ENCODE data around the gene TBX15.

DNA sequence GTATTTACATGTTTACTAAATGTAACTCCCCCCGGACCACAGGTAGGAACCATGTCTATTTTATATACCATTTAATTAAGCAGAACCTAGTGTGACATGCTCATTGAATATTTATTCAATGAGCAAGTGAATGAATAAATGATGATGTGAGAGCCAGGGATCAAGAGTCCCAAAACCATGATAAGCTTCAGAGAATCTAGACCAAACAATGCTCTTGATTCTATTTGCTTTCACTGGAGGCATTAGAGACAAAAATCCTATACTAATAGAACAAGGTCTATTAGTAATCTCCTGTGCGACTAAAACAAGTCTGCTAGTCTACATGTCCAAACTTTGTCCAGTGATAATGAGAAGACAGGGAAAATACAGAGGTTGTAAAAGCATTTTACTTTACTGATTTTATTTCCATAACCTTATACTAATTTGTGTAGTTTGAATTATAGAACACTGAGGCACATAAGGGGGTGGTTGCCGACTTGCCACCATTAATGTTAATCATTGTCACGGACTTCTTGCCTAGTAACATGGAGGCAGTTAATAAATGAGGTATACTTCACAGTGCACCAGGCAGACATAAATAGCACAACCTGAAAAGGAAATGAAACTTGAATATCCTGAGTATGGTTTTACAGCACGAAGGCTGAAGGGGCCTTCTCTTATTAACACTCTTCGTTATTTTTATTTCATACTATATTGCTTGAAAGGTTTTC, 69.8 kb downstream of the TBX15 start:
- TF ChIP-seq, protein P1, sequence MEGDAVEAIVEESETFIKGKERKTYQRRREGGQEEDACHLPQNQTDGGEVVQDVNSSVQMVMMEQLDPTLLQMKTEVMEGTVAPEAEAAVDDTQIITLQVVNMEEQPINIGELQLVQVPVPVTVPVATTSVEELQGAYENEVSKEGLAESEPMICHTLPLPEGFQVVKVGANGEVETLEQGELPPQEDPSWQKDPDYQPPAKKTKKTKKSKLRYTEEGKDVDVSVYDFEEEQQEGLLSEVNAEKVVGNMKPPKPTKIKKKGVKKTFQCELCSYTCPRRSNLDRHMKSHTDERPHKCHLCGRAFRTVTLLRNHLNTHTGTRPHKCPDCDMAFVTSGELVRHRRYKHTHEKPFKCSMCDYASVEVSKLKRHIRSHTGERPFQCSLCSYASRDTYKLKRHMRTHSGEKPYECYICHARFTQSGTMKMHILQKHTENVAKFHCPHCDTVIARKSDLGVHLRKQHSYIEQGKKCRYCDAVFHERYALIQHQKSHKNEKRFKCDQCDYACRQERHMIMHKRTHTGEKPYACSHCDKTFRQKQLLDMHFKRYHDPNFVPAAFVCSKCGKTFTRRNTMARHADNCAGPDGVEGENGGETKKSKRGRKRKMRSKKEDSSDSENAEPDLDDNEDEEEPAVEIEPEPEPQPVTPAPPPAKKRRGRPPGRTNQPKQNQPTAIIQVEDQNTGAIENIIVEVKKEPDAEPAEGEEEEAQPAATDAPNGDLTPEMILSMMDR (conservative IDR thresholded peaks at IDR 0.05; ENCODE audit: low read depth in 2 of 2): no peak
- TF ChIP-seq POLR2AphosphoS5 (IDR thresholded peaks at IDR 0.05; ENCODE audit: low read depth): no peak
- no peak for TF ChIP-seq CREB1 (CRISPR knock-in tag; IDR thresholded peaks at IDR 0.05; ENCODE audit: low read depth)
- TF ChIP-seq, protein P2, sequence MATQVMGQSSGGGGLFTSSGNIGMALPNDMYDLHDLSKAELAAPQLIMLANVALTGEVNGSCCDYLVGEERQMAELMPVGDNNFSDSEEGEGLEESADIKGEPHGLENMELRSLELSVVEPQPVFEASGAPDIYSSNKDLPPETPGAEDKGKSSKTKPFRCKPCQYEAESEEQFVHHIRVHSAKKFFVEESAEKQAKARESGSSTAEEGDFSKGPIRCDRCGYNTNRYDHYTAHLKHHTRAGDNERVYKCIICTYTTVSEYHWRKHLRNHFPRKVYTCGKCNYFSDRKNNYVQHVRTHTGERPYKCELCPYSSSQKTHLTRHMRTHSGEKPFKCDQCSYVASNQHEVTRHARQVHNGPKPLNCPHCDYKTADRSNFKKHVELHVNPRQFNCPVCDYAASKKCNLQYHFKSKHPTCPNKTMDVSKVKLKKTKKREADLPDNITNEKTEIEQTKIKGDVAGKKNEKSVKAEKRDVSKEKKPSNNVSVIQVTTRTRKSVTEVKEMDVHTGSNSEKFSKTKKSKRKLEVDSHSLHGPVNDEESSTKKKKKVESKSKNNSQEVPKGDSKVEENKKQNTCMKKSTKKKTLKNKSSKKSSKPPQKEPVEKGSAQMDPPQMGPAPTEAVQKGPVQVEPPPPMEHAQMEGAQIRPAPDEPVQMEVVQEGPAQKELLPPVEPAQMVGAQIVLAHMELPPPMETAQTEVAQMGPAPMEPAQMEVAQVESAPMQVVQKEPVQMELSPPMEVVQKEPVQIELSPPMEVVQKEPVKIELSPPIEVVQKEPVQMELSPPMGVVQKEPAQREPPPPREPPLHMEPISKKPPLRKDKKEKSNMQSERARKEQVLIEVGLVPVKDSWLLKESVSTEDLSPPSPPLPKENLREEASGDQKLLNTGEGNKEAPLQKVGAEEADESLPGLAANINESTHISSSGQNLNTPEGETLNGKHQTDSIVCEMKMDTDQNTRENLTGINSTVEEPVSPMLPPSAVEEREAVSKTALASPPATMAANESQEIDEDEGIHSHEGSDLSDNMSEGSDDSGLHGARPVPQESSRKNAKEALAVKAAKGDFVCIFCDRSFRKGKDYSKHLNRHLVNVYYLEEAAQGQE (IDR thresholded peaks at IDR 0.05; ENCODE audit: unreplicated experiment): no peak
- TF ChIP-seq EZH2 (IDR thresholded peaks at IDR 0.05; ENCODE audit: low read depth, unreplicated experiment): no peak
- TF ChIP-seq JUNB (IDR thresholded peaks at IDR 0.05; ENCODE audit: unreplicated experiment): no peak
- TF ChIP-seq ZNF114 (CRISPR knock-in tag; IDR thresholded peaks at IDR 0.05): no peak

Measured in GM23338 (cell line).